Activated naive CD8-positive, alpha-beta T cell treated with anti-CD3 and anti-CD28 coated beads, Interleukin-2, amount 50 U/mL, for 24 hours (primary cell): ENCODE results near the gene AP2B1.

ENCODE experiments used
- ATAC-seq: fragments of 150-1000 bp; cut with Tn5 transposase; one replicate; pipeline ENCODE4 v1.10.0; 2021
- DNase-seq: peaks from one replicate; pipeline ENCODE4 v3.0.0; 2021
- H3K27ac Mint-ChIP-seq: one replicate; pipeline ENCODE4 v1.8.0; 2021; ENCODE audit warnings: mild to moderate bottlenecking, mixed read lengths
- H3K27me3 Mint-ChIP-seq: one replicate; pipeline ENCODE4 v1.8.0; 2021; ENCODE audit warnings: mixed read lengths
- H3K36me3 Mint-ChIP-seq: one replicate; pipeline ENCODE4 v1.8.0; 2021; ENCODE audit warnings: low read depth, mixed read lengths
- H3K4me1 Mint-ChIP-seq: one replicate; pipeline ENCODE4 v1.8.0; 2021; ENCODE audit warnings: mixed read lengths
- H3K4me3 Mint-ChIP-seq: one replicate; pipeline ENCODE4 v1.8.0; 2021; ENCODE audit warnings: mild to moderate bottlenecking, moderate library complexity, mixed read lengths
- H3K9me3 Mint-ChIP-seq: one replicate; pipeline ENCODE4 v1.8.0; 2021; ENCODE audit warnings: mixed read lengths

Gene AP2B1

GRCh38 chr17:35730400-35731005 lies 143.4 kb downstream of the AP2B1 start:
- ATAC-seq (peak; percentile 9), DNase-seq (no peak)
- peak overlapping the region; percentile 76 for H3K4me3 Mint-ChIP-seq
- peak overlapping the region; percentile 67 for H3K27ac Mint-ChIP-seq
- no peaks in the 10 kb centered on the region for H3K27me3 Mint-ChIP-seq
- peaks cover 5% of the 10 kb centered on the region for H3K36me3 Mint-ChIP-seq
- no peaks in the 10 kb centered on the region for H3K9me3 Mint-ChIP-seq
- peaks cover 11% of the 10 kb centered on the region for H3K4me1 Mint-ChIP-seq

GRCh38 chr17:35731239-35731916 lies 144.3 kb downstream of the AP2B1 start, which contains the start of gene RASL10B:
Gene RASL10B (plus strand): TSS chr17:35731639. CDS start chr17:35735185, 3,546 bp downstream.
- peaks cover 11% of the 10 kb centered on the region for H3K4me1 Mint-ChIP-seq
- peak within 1 kb of the TSS; percentile 76 for H3K4me3 Mint-ChIP-seq
- peak; percentile 61 for DNase-seq

GRCh38 chr17:35731917-35732805 lies 145.0 kb downstream of the AP2B1 start:
- H3K4me1 Mint-ChIP-seq, result peaks cover 11% of the 10 kb centered on the region
- no peaks in the 10 kb centered on the region for H3K36me3 Mint-ChIP-seq
- no peaks in the 10 kb centered on the region for H3K27me3 Mint-ChIP-seq
- no peak for DNase-seq
- peak overlapping the region; percentile 49 for H3K27ac Mint-ChIP-seq
- H3K4me3 Mint-ChIP-seq, result peak overlapping the region; percentile 66
- H3K9me3 Mint-ChIP-seq, result no peaks in the 10 kb centered on the region
- no peak for ATAC-seq

More at GRCh38 chr17:35731239-35731916, 144.3 kb downstream of the AP2B1 start, which contains the start of gene RASL10B:
- Mint-ChIP-seq H3K36me3 (no peaks in the 10 kb centered on the region), H3K27ac (peak within 1 kb of the TSS; percentile 67), H3K27me3 (no peaks in the 10 kb centered on the region), H3K9me3 (no peaks in the 10 kb centered on the region)
- peak; percentile 63 for ATAC-seq

GRCh38 chr17:35732806-35733136 lies 145.6 kb downstream of the AP2B1 start:
- no peak overlapping the region for H3K27ac Mint-ChIP-seq
- H3K4me3 Mint-ChIP-seq, result peak overlapping the region; percentile 66
- H3K9me3 Mint-ChIP-seq, result no peaks in the 10 kb centered on the region
- DNase-seq (no peak), ATAC-seq (no peak)
- no peaks in the 10 kb centered on the region for H3K36me3 Mint-ChIP-seq
- peaks cover 11% of the 10 kb centered on the region for H3K4me1 Mint-ChIP-seq
- H3K27me3 Mint-ChIP-seq, result no peaks in the 10 kb centered on the region

GRCh38 chr17:35733366-35733765 lies 146.2 kb downstream of the AP2B1 start:
- Mint-ChIP-seq H3K27me3 (no peaks in the 10 kb centered on the region), H3K9me3 (no peaks in the 10 kb centered on the region), H3K36me3 (no peaks in the 10 kb centered on the region), H3K4me3 (peak overlapping the region; percentile 16), H3K27ac (no peak overlapping the region), H3K4me1 (peaks cover 11% of the 10 kb centered on the region)
- ATAC-seq (no peak), DNase-seq (no peak)

- no peak overlapping the region for H3K4me3 Mint-ChIP-seq
Observed at GRCh38 chr17:35734396-35734795, 147.3 kb downstream of the AP2B1 start.

GRCh38 chr17:35735036-35735805 lies 148.1 kb downstream of the AP2B1 start:
- Mint-ChIP-seq H3K36me3 (no peaks in the 10 kb centered on the region), H3K4me3 (no peak overlapping the region), H3K27me3 (peaks cover 6% of the 10 kb centered on the region), H3K4me1 (peaks cover 11% of the 10 kb centered on the region), H3K9me3 (no peaks in the 10 kb centered on the region), H3K27ac (no peak overlapping the region)
- DNase-seq, result no peak
- no peak for ATAC-seq

More at GRCh38 chr17:35734396-35734795, 147.3 kb downstream of the AP2B1 start:
- no peaks in the 10 kb centered on the region for H3K9me3 Mint-ChIP-seq
- ATAC-seq (no peak), DNase-seq (no peak)
- no peaks in the 10 kb centered on the region for H3K36me3 Mint-ChIP-seq
- no peaks in the 10 kb centered on the region for H3K27me3 Mint-ChIP-seq
- no peak overlapping the region for H3K27ac Mint-ChIP-seq
- H3K4me1 Mint-ChIP-seq, result peaks cover 11% of the 10 kb centered on the region

- DNase-seq, result no peak
- ATAC-seq, result no peak
- Mint-ChIP-seq H3K4me1 (peaks cover 5% of the 10 kb centered on the region), H3K9me3 (no peaks in the 10 kb centered on the region), H3K4me3 (no peak overlapping the region), H3K27me3 (peaks cover 11% of the 10 kb centered on the region), H3K36me3 (no peaks in the 10 kb centered on the region), H3K27ac (no peak overlapping the region)
Observed at GRCh38 chr17:35736236-35736635, 149.1 kb downstream of the AP2B1 start.

GRCh38 chr17:35738519-35739133 lies 151.5 kb downstream of the AP2B1 start:
- Mint-ChIP-seq H3K36me3 (no peaks in the 10 kb centered on the region), H3K9me3 (no peaks in the 10 kb centered on the region), H3K27me3 (peaks cover 31% of the 10 kb centered on the region), H3K4me1 (peaks cover 7% of the 10 kb centered on the region), H3K4me3 (no peak overlapping the region), H3K27ac (no peak overlapping the region)
- no peak for DNase-seq
- no peak for ATAC-seq

- Mint-ChIP-seq H3K27me3 (peaks cover 38% of the 10 kb centered on the region), H3K4me3 (no peak overlapping the region), H3K9me3 (no peaks in the 10 kb centered on the region), H3K4me1 (peaks cover 7% of the 10 kb centered on the region), H3K27ac (no peak overlapping the region), H3K36me3 (no peaks in the 10 kb centered on the region)
- peak; percentile 8 for ATAC-seq
- DNase-seq, result no peak
Observed at GRCh38 chr17:35740216-35740615, 153.1 kb downstream of the AP2B1 start.

- Mint-ChIP-seq H3K36me3 (no peaks in the 10 kb centered on the region), H3K4me3 (peak overlapping the region; percentile 61), H3K27me3 (peaks cover 38% of the 10 kb centered on the region), H3K9me3 (no peaks in the 10 kb centered on the region), H3K27ac (no peak overlapping the region), H3K4me1 (peaks cover 7% of the 10 kb centered on the region)
- ATAC-seq, result peak; percentile 47
- DNase-seq, result no peak
Observed at GRCh38 chr17:35740997-35741931, 154.1 kb downstream of the AP2B1 start.

- peaks cover 38% of the 10 kb centered on the region for H3K27me3 Mint-ChIP-seq
- no peaks in the 10 kb centered on the region for H3K36me3 Mint-ChIP-seq
- no peak for ATAC-seq
- H3K9me3 Mint-ChIP-seq, result no peaks in the 10 kb centered on the region
- H3K27ac Mint-ChIP-seq, result no peak overlapping the region
- no peak for DNase-seq
- H3K4me1 Mint-ChIP-seq, result peaks cover 7% of the 10 kb centered on the region
- no peak overlapping the region for H3K4me3 Mint-ChIP-seq
Observed at GRCh38 chr17:35742496-35742895, 155.4 kb downstream of the AP2B1 start.

GRCh38 chr17:35742896-35743477 lies 155.9 kb downstream of the AP2B1 start:
- H3K4me1 Mint-ChIP-seq, result peaks cover 8% of the 10 kb centered on the region

More at GRCh38 chr17:35742896-35743477, 155.9 kb downstream of the AP2B1 start:
- H3K27ac Mint-ChIP-seq, result no peak overlapping the region
- H3K36me3 Mint-ChIP-seq, result no peaks in the 10 kb centered on the region
- no peak overlapping the region for H3K4me3 Mint-ChIP-seq
- no peak for DNase-seq
- ATAC-seq, result no peak
- peaks cover 38% of the 10 kb centered on the region for H3K27me3 Mint-ChIP-seq
- H3K9me3 Mint-ChIP-seq, result no peaks in the 10 kb centered on the region
